GM13976 (cell line): ENCODE results near the gene HSPBP1.

Experiments
- DNase-seq: peaks from one replicate; pipeline ENCODE4 v3.0.0; 2012; ENCODE audit warnings: low spot score
- CTCF ChIP-seq: IDR thresholded peaks from 2 replicates; pipeline ENCODE4 v1.5.1; 2012; ENCODE audit warnings: borderline replicate concordance, mild to moderate bottlenecking; ENCODE audit not compliant: insufficient read depth; ENCODE audit errors: extremely low read depth, missing control alignments, control extremely low read depth
- in situ Hi-C: fragments of 300-500 bp; cut with MboI; formaldehyde crosslinking; loops from one replicate; pipeline ENCODE4 v1.12.0; 2022; ENCODE audit warnings: low sequenced_read_pairs, mixed read lengths, inconsistent platforms; ENCODE audit not compliant: unreplicated experiment

The HSPBP1 gene

GRCh38 chr19:55305491-55305890 lies 25.6 kb upstream of the HSPBP1 start:
- TF ChIP-seq CTCF, result no peak
- peak; percentile 77 for DNase-seq
- in situ Hi-C loops, result no loop called here

GRCh38 chr19:55304980-55305379 lies 25.1 kb upstream of the HSPBP1 start:
- no peak for TF ChIP-seq CTCF
- DNase-seq, result no peak
- in situ Hi-C loops, result no loop called here

GRCh38 chr19:55304279-55304978 lies 24.5 kb upstream of the HSPBP1 start:
- no peak for TF ChIP-seq CTCF
- DNase-seq, result peak; percentile 76
- in situ Hi-C loops, result no loop called here

GRCh38 chr19:55303477-55303876 lies 23.6 kb upstream of the HSPBP1 start:
- in situ Hi-C loops, result no loop called here
- no peak for TF ChIP-seq CTCF
- no peak for DNase-seq

GRCh38 chr19:55302318-55302703 lies 22.4 kb upstream of the HSPBP1 start:
- DNase-seq, result no peak
- in situ Hi-C loops, result no loop called here
- TF ChIP-seq CTCF, result no peak

- peak; percentile 93 for TF ChIP-seq CTCF
- in situ Hi-C loops, result no loop called here
- peak; percentile 98 for DNase-seq
Measured at GRCh38 chr19:55301459-55302317, 21.8 kb upstream of the HSPBP1 start.
